Stimulated activated CD8-positive, alpha-beta memory T cell treated with anti-CD3 and anti-CD28 coated beads, Interleukin-4, amount 100 ng/mL, for 1 hour (primary cell): ENCODE measurements around the gene STARD3NL.
"Not testable (repeated sequence)": the region's sequence is repeated elsewhere in the genome, so short reads cannot be mapped to it uniquely, and the experiment has no call there.

Source experiments
- DNase-seq, 2 donors: peaks; one replicate each; pipeline ENCODE4 v3.0.0-alpha.2; 2020; ENCODE audit warnings: low read depth in 2 of 2, low spot score in 1 of 2

STARD3NL gene, protein sequence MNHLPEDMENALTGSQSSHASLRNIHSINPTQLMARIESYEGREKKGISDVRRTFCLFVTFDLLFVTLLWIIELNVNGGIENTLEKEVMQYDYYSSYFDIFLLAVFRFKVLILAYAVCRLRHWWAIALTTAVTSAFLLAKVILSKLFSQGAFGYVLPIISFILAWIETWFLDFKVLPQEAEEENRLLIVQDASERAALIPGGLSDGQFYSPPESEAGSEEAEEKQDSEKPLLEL

DNA sequence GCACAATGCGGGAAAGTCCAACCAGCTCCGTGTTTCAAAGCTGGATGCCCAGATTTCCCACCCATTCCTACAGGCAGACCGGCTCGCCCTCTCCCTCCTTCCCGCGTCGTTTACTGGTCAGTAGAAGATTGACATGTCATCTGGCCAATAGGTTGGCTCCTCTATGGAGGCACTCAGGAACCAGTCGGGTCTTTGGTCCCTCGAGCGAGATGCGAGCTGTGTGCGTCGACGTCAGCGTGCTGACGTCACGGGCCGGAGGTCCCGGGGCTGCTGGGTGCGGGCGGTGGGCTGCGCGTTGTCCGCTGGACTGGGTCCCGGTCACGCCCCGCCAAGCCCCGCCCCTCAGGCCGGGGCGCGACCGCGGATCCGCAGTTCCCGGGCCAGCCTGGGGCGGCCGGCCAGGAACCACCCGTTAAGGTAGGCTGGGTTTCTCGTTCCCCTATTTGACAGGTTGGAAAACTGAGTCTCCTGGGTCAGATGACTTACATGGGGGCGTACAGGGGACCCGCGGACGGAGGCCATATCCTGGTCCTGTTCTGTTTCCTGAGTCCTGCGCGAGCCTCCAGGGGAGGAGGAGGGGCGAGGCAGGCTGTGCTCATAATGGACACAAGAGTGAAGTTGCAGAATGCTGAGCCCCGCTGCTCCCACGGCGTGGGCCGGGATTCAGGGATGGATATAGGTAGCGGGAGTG, at the start of gene STARD3NL:
Gene STARD3NL (plus strand): TSS at position 242 of the 691 bp plus-strand sequence. CDS start 29,260 bp downstream, outside the sequence.
- peak; percentile 54 to 75 for DNase-seq

DNA sequence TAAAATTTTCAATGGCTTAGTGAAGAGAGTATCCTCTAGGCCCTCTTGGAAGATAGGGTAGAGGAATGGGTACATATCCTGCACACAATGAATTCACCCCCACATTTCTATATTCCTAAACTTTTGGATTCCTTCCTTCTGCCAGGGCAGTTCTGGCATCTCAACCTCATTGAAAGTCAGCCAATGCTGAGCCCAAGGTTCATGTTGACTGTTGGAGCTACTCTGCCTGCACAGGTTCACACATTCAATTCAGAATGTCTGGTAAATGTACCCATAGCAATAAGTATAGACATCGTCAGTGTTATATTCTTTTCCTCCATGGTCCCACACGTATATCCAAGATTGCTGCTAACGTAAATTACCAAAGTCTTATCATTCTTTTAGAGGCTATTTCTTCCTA, 48.9 kb upstream of the STARD3NL start:
- DNase-seq: no peak

DNA sequence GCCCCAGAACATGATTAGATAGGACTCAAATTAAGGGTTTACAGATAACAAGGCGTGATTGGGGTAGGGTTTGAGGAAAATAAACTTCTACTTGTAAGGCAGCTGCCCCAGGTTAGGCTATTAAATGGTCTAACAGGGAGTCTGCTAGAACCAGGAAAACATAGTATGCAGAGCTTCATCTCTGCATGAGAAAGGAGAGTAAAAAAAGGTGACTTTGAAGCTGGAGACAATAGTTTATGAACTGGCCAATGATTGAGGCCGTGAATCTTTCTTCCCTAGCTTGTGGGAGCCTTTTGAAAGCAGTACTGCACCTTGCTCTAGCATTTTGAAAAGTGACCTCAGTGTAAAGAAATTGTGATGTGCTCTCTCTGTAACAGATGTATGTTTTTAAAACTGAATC, 48.5 kb upstream of the STARD3NL start:
- no peak for DNase-seq

GRCh38 chr7:38138171-38138570, 39.9 kb upstream of the STARD3NL start:
- no peak for DNase-seq

- DNase-seq: no peak
These were observed 36.9 kb upstream of the STARD3NL start for GRCh38 chr7:38141187-38141586.

GRCh38 chr7:38142736-38143135, 35.3 kb upstream of the STARD3NL start:
- DNase-seq: no peak

DNA sequence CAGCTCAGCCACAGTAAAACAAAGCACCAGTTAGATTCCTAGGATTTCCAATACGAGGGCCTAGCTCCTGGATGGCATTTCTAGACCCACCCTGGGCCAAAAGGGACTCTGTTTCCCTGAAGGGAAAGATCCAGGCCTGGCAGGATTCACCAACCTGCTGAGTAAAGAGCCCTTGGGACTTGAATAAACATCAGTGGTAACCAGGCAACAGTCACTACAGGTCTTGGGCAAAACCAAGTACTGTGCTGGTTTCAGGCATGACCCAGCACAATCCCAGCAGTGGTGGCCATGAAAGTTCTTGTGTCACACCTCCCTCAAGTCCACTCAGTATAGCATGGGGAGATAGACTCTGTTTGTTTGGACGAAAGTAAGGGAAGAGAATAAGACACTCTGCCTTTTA, 31.0 kb upstream of the STARD3NL start:
- no peak for DNase-seq

DNA sequence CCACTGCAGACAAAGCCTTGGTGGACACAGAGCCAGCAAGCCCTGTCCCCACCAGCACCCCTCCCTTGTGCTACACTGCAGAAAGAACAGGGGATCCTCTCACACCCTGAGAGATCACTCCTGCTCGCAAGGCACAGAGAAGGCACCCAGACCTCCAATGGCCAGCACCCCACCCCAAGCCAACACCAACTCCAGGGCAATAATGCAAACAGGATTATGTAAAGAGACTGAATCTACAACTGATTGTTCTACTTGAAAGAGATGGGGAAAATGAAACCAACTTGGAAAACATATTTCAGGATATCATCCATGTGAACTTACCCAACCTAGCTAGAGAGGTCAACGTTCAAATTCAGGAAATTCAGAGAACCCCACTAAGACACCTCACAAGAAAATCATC, 26.5 kb upstream of the STARD3NL start:
- no peak for DNase-seq

- DNase-seq: no peak
These were observed 24.5 kb upstream of the STARD3NL start for GRCh38 chr7:38153515-38153914.

DNA sequence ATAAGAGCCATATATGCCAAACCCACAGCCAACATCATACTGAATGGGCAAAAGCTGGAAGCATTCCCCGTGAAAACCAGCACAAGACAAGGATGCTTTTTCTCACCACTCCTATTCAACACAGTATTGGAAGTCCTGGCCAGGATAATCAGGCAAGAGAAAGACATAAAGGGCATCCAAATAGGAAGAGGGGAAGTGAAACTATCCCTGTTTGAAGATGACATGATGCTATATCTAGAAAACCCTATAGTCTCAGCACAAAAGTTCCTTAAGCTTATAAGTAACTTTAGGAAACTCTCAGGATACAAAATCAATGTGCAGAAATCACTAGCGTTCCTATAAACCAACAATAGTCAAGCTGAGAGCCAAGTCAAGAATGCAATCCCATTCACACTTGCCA, 23.8 kb upstream of the STARD3NL start:
- no peak for DNase-seq

- no peak for DNase-seq
These were observed 18.0 kb upstream of the STARD3NL start for GRCh38 chr7:38160003-38160571.

- DNase-seq: no peak
These were observed 16.0 kb upstream of the STARD3NL start for GRCh38 chr7:38162036-38162435.

- no peak for DNase-seq
These were observed 14.4 kb upstream of the STARD3NL start for GRCh38 chr7:38163671-38164070.

DNA sequence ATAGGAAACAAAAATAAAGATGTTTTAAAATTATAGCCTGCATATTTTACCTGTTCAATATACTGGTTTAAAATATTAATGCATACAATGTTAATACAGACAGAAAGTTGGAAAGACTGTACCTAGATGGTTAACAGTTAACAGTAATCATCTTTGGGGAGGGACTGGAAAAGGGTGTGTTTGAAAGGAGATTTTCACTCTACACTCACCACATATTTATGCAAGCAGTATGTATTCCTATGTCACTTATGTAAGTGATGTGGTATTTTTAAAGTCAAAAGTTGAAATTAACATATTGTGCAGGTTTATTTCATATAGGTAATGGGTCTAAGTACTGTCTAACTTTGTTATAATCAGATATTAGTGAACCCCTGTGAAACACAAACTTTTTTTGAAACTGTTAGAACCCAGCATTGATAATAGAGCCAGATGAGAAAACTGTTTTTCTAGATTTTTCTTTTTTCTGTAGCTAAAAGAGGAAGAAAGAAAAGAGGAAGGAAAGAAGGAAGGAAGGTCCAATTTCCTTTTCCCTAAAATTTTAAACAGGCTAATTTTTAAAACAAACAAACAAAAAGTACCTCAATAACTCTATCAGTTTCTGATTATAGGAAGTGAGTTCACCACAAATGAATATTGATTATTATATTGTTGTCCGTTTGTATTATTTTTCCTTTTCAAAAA, 9.0 kb upstream of the STARD3NL start:
- DNase-seq: no peak

- DNase-seq: no peak
These were observed 8.2 kb upstream of the STARD3NL start for GRCh38 chr7:38169847-38170246.

- no peak for DNase-seq
These were observed 6.2 kb upstream of the STARD3NL start for GRCh38 chr7:38171623-38172391.

GRCh38 chr7:38175547-38175946, 2.5 kb upstream of the STARD3NL start:
- not testable (repeated sequence) for DNase-seq

DNA sequence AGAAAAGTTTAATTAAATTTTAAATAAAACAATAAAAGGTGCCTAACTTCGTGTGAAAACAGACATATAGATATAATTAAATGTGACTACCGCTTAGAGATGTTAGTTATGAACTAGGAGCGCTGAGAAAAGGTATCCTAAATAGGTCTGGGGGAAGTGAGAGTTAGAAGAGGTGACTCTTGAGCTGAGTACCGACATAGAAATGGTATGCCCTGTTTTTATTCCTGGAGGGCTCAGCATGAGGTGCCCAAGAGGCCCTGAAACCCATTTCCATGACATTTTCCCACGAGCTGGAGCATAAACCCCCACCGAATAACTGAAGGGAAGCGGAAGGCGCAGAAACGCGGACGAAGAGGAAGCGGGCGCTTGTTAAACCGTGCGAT, 433 bp upstream of the STARD3NL start:
- DNase-seq: no peak

DNA sequence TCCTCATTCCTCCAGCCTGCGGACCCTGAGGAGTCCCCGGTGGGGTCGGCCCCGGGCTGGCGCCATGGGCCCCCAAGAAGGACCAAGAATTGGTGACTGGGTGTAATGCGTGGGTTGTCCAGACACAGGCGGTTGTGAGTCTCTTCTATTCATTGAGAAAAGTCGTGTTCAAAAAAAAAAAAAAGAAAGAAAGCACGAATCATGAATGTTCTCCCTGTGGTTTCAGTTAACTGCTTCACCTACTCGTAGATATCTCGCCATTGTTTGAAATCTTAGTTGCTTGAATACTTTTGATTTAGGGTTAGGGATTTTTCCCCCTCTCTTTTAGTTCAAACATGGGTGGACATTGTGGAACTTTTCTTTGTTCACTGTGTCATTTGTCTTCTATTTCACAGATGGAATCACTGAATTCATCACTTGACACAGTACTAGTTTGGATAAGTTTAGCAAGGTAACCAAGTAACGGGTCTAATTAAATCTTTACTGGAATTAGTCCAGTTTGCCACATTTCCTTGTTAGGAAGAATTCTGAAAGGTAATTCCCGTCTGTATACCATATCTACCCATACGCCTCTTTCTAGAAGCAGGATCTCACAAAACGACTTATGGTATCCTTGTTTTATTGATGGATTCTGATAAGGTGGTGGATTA, 775 bp downstream of the STARD3NL start:
- no peak for DNase-seq

GRCh38 chr7:38179776-38180226, 1.8 kb downstream of the STARD3NL start:
- DNase-seq: no peak

DNA sequence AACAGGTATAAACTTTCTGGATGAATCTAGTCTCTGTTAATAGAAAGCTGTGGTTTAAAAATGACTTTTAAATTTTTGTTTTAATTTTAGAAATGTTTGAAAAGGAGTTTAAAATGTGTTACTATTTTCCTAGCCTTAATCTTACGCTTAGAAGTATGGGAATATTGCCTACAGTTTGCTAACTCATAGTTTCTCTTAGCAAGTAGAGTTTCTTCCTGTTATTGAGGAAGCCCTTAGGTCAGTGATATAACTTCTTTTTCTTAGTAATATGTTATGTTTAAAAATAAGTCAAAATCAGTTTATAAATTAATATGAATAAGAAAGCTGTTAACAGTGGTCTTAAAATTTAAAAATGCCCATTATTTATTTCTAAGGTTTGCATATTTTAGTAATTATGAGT, 3.1 kb downstream of the STARD3NL start:
- no peak for DNase-seq
